ENCODE measurements around the gene RABGAP1.

RABGAP1 gene

GRCh38 chr9:123081824-123082223, 141.0 kb downstream of the RABGAP1 start:
- DNase-seq (ENCODE audit: low read depth in 2 of 2, low spot score in 1 of 2) = no peak

GRCh38 chr9:123083680-123084079, 142.9 kb downstream of the RABGAP1 start:
- no peak for DNase-seq (ENCODE audit: low read depth in 2 of 2, low spot score in 1 of 2)

GRCh38 chr9:123084256-123084655, 143.4 kb downstream of the RABGAP1 start:
- DNase-seq (ENCODE audit: low read depth in 2 of 2, low spot score in 1 of 2) = no peak

GRCh38 chr9:123085916-123086315, 145.1 kb downstream of the RABGAP1 start:
- no peak for DNase-seq (ENCODE audit: low read depth in 2 of 2, low spot score in 1 of 2)

- no peak for DNase-seq (ENCODE audit: low read depth in 2 of 2, low spot score in 1 of 2)
These were observed 146.6 kb downstream of the RABGAP1 start for GRCh38 chr9:123087359-123087888.

- DNase-seq (ENCODE audit: low read depth in 2 of 2, low spot score in 1 of 2) = no peak
These were observed 148.2 kb downstream of the RABGAP1 start for GRCh38 chr9:123089040-123089439.

- DNase-seq (ENCODE audit: low read depth in 2 of 2, low spot score in 1 of 2) = no peak
These were observed 149.0 kb downstream of the RABGAP1 start for GRCh38 chr9:123089790-123090189.

- DNase-seq (ENCODE audit: low read depth in 2 of 2, low spot score in 1 of 2) = no peak
These were observed 149.5 kb downstream of the RABGAP1 start for GRCh38 chr9:123090198-123090896.

- DNase-seq (ENCODE audit: low read depth in 2 of 2, low spot score in 1 of 2) = no peak
These were observed 150.1 kb downstream of the RABGAP1 start for GRCh38 chr9:123090956-123091355.

GRCh38 chr9:123091459-123091858, 150.6 kb downstream of the RABGAP1 start:
- DNase-seq (ENCODE audit: low read depth in 2 of 2, low spot score in 1 of 2) = no peak

GRCh38 chr9:123093141-123093540, 152.3 kb downstream of the RABGAP1 start:
- no peak for DNase-seq (ENCODE audit: low read depth in 2 of 2, low spot score in 1 of 2)

GRCh38 chr9:123096987-123097386, 156.2 kb downstream of the RABGAP1 start:
- DNase-seq (ENCODE audit: low read depth in 2 of 2, low spot score in 1 of 2) = no peak

- DNase-seq (ENCODE audit: low read depth in 2 of 2, low spot score in 1 of 2) = no peak
These were observed 156.7 kb downstream of the RABGAP1 start for GRCh38 chr9:123097430-123098095.

- DNase-seq (ENCODE audit: low read depth in 2 of 2, low spot score in 1 of 2) = no peak
These were observed 157.3 kb downstream of the RABGAP1 start for GRCh38 chr9:123098096-123098459.

- no peak for DNase-seq (ENCODE audit: low read depth in 2 of 2, low spot score in 1 of 2)
These were observed 158.2 kb downstream of the RABGAP1 start for GRCh38 chr9:123099042-123099441.

GRCh38 chr9:123099548-123099947, 158.7 kb downstream of the RABGAP1 start:
- no peak for DNase-seq (ENCODE audit: low read depth in 2 of 2, low spot score in 1 of 2)

GRCh38 chr9:123102375-123103113, 161.7 kb downstream of the RABGAP1 start:
- DNase-seq (ENCODE audit: low read depth in 2 of 2, low spot score in 1 of 2) = no peak

GRCh38 chr9:123104807-123105206, 164.0 kb downstream of the RABGAP1 start:
- DNase-seq (ENCODE audit: low read depth in 2 of 2, low spot score in 1 of 2) = no peak

GRCh38 chr9:123105490-123105889, 164.7 kb downstream of the RABGAP1 start:
- DNase-seq (ENCODE audit: low read depth in 2 of 2, low spot score in 1 of 2) = no peak

GRCh38 chr9:123107639-123108285, 166.9 kb downstream of the RABGAP1 start:
- no peak for DNase-seq (ENCODE audit: low read depth in 2 of 2, low spot score in 1 of 2)

GRCh38 chr9:123108976-123109375, 168.2 kb downstream of the RABGAP1 start:
- DNase-seq (ENCODE audit: low read depth in 2 of 2, low spot score in 1 of 2) = no peak

Data from stimulated activated CD8-positive, alpha-beta memory T cell treated with anti-CD3 and anti-CD28 coated beads, Interleukin-4, amount 100 ng/mL, for 1 hour (primary cell).